Stimulated activated CD4-positive, alpha-beta T cell treated with anti-CD3 and anti-CD28 coated beads, Interleukin-15, amount 100 ng/mL, for 48 hours (primary cell): Measurements from ENCODE around the gene PGA4.
"Not testable (repeated sequence)": the region's sequence is repeated elsewhere in the genome, so short reads cannot be mapped to it uniquely, and the experiment has no call there.

Source experiments
- DNase-seq, 2 donors: peaks; one replicate each; pipeline ENCODE4 v3.0.0-alpha.2; 2020; ENCODE audit warnings: low read depth in 2 of 2

PGA4 gene

GRCh38 chr11:61222047-61222446, at the start of gene PGA4:
TSS of gene PGA4 (plus strand) at chr11:61222347. CDS start at chr11:61222401, 54 bp downstream.
- DNase-seq, result not testable (repeated sequence)

GRCh38 chr11:61172356-61172755, 49.8 kb upstream of the PGA4 start:
- no peak for DNase-seq

DNA sequence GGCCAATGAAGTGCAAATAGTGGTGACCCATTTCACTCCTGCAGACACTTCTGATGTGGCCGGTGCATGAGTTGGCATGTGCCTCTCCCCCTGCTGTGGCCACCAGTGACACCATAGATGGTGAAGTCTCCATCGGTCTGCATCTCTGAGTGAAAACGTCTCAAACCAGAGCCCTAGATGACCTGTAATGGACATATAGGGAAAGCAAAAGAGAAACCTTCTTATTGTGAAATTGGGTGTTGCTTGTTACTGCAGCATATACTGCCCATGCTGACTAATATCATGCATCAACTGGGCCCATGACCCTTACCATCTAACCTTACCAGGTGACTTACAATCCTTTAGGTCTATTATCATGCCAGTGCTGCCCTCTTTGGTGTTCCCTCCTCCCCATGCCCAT, 49.3 kb upstream of the PGA4 start:
- no peak for DNase-seq

GRCh38 chr11:61173456-61173855, 48.7 kb upstream of the PGA4 start:
- DNase-seq, result no peak

- DNase-seq, result no peak
Observed at GRCh38 chr11:61174273-61174672, 47.9 kb upstream of the PGA4 start.

- DNase-seq, result no peak
Observed at GRCh38 chr11:61174949-61175348, 47.2 kb upstream of the PGA4 start.

GRCh38 chr11:61176446-61176845, 45.7 kb upstream of the PGA4 start:
- DNase-seq, result no peak

DNA sequence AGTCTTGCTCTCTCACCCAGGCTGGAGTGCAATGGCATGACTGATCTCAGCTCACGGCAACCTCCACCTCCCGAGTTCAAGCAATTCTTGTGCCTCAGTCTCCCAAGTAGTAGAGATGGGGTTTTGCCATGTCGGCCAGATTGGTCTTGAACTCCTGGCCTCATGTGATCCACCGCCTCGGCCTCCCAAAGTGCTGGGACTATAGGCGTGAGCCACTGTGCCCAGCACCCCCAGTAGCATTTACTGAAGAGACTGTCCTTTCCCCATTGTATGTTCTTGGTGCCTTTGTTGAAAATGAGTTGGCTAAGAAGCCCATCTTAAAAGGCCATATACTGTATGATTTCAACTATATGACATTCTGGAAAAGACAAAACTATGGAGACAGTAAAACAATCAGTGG, 41.9 kb upstream of the PGA4 start:
- not testable (repeated sequence) for DNase-seq

DNA sequence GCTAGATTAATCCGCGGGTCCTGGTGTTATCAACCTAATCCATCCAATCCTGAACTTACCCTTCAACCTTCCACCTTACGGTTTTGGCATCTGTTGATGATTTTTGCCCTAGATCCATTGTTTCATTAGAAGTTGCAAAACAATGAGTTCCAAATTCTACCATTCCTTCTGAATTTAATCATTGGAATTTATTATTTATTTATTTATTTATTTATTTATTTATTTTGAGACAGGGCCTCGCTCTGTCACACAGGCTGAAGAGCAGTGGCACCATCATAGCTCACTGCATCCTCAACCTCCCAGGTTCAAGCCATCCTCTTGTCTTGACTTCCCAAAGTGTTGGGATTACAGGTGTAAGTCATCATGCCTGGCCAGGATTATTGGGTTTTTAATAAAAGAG, 40.7 kb upstream of the PGA4 start:
- no peak for DNase-seq

DNA sequence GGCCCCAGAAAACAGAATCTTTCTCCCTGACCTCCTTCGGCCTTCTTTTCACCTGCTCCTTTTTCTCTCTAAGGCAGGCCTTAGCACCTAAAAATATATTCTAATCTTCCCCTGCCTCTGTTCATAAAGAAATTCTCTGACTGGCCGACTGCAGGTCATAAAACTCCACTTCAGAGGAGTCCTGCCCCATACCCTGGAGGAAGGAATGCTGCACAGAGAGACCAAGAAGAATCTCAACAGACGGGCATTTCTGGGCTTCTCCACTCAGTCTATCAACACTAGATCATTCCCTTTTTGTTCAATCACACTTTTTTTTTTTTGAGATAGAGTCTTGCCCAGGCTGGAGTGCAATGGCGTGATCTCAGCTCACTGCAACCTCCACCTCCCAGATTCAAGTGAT, 38.5 kb upstream of the PGA4 start:
- no peak for DNase-seq

DNA sequence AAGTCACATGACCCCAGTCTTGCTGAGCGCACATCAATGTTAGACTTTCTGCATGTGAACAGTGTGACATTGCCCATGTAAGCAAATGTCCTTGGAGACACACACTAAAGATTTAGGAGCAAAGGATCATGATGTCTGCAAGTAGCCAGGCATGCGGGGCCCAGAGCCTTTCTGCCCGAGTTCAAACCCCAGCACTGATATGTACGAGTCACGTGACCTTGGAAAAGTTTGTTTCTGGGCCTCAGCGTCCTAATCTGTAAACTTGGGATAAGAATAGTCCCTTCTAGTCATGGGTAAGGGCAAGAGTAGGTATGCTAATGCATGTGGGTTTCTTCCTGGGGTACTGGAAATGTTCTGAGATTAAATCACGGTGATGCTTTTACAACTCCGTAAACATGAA, 35.6 kb upstream of the PGA4 start:
- no peak for DNase-seq

DNA sequence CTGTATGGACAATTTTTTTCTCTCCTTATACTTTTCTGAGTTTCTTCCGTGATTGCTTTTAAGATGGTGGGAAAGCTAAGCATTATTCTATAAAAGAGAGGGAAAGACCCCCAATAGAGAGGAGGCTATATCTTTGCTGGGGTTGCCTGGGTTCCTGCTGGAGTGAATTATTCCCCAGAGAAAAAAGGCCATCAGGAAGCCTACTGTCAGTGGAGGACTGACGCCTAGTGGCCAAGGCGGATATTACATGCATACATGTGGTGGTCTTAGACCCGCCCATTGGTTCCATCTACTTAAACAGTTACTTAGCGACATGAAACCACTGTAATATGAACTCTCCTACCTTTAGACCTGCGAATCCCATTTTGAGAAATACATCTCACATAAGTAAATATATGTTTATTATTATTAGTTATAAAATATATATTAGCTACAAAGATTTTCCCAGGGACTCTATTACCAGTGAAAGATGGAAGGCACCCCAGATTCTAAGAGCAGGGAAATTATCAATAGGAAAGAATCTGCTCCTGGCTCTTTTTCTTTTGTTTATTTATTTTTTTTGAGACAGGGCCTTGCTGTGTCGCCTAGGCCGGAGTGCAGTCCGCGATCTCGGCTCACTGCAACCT, 34.5 kb upstream of the PGA4 start:
- peak; percentile 60 to 78 for DNase-seq

DNA sequence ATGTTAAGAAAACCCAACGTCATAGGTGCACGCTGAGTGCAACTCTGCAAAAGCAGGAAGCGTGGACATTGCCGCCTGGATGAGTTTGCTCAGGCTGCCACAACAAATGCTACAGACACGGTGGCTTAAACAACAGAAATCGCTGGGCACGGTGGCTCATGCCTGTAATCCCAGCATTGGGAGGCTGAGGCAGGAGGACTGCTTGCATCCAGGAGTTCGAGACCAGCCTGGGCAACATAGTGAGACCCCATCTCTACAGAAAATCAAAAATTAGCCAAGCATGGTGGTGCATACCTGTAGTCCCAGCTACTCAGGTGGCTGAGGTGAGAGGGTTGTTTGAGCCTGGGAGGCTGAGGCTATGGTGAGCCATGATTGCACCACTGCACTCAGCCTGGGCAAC, 32.2 kb upstream of the PGA4 start:
- DNase-seq, result no peak

GRCh38 chr11:61193596-61193995, 28.6 kb upstream of the PGA4 start:
- no peak for DNase-seq

- no peak for DNase-seq
Observed at GRCh38 chr11:61194169-61194671, 27.9 kb upstream of the PGA4 start.

DNA sequence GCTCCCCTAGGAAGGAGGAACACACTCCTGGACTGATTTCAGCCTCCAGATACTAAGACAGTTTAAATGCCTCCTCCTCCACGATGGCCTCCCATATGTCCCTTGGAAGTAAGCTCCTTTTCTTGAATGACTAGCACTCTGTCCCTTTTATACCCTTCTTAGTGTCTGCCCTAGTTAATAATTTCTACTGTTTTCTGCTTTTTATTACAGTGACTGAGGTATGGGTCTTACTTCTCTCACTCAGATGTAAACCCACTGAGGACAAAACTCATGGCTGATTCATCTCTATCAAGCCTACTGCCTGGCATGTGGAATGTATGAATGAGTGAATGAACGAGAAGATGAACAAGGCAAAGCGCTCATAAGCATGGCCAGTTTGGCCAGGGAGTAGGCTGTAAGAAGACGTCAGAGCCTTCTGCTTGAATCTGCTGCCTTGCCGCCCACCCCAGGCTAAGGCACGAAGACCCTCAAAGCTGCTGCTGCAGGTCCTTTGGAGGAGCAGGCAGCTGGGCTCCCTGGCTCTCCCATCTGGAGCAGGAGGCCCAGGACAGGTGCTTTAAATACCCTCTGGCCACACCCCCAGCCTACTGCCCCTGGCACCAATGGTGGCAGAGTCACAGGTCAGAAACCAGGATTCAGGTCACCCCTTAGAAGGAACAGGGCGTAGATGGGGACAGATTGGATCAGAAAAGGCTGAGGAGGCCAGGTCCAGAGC, 27.0 kb upstream of the PGA4 start:
- DNase-seq, result no peak

GRCh38 chr11:61195719-61196118, 26.4 kb upstream of the PGA4 start:
- no peak for DNase-seq

DNA sequence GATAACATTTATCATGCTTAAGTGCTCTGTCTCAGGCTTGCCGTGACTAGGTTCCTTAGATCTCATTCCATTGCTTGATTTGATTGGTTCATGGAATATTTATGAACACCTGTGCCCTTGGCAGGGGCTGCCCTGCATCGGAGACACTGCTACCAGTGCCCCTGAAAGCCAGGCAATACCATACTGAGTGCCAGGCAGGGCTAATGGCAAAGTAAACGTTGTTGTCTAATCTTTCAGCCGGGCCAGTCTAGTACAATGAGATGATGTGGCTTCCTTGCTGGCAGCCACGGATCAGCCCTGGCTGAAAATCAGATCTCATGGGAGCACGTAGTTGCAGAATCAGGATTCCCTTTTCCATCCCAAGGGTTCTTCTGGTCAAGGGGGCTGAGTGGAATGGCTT, 23.8 kb upstream of the PGA4 start:
- no peak for DNase-seq

- no peak for DNase-seq
Observed at GRCh38 chr11:61198948-61199523, 23.1 kb upstream of the PGA4 start.

- no peak for DNase-seq
Observed at GRCh38 chr11:61201476-61201875, 20.7 kb upstream of the PGA4 start.

GRCh38 chr11:61202950-61203746, 19.0 kb upstream of the PGA4 start, which contains the start of gene PGA3:
TSS of gene PGA3 (plus strand) at chr11:61203515. CDS start at chr11:61203565, 50 bp downstream.
- not testable (repeated sequence) for DNase-seq

GRCh38 chr11:61203873-61204272, 18.3 kb upstream of the PGA4 start:
- not testable (repeated sequence) for DNase-seq
